Stimulated activated CD4-positive, alpha-beta T cell treated with anti-CD3 and anti-CD28 coated beads, Interleukin-2, amount 100 ng/mL, for 48 hours (primary cell): ENCODE data around the gene UGP2.
"Not testable (repeated sequence)": the region's sequence is repeated elsewhere in the genome, so short reads cannot be mapped to it uniquely, and the experiment has no call there.

Source experiments
- DNase-seq, 2 donors: peaks; one replicate each; pipeline ENCODE4 v3.0.0-alpha.2; 2020

UGP2 gene

GRCh38 chr2:63840785-63841253, 877 bp upstream of the UGP2 start:
- peak; percentile 95 to 96 for DNase-seq

- no peak for DNase-seq
These were observed 709 bp downstream of the UGP2 start for GRCh38 chr2:63842149-63843061.

DNA sequence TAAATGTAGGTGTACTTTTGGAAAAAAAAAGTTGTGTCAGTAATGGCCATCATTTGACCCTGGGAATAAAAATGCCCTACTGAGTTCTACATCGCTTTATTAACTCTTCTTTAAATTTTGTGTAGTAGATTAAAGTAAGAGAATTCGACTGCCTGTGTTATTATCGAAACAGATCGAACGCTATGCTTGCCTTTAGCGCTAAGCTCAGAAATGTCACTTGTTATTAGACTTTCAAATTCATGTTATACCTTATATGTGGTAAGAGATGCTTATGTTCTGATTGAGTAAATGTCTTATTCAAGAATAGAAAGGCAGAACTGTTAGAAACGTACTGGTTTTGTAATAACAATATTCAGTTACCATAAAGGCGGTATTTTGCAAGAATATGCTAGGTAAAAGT, 1.4 kb downstream of the UGP2 start:
- DNase-seq, result no peak

DNA sequence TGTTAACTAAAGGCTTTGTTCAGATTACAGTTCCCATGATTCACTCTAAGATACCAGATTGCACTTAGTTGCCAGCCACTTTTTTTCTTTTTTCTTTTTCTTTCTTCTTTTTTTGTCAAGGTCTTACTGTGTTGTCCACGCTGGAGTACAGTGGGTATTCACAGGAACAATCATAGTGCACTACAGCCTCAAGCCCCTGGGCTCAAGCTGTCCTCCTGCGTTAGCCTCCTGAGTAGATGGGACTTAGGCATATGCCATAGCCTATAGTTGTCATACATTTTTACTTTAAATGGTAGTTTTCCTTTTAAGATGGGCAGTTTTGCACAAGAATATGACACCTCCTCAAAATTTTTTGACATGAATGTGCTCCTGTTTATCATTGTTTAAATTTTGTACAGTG, 2.1 kb downstream of the UGP2 start:
- no peak for DNase-seq

DNA sequence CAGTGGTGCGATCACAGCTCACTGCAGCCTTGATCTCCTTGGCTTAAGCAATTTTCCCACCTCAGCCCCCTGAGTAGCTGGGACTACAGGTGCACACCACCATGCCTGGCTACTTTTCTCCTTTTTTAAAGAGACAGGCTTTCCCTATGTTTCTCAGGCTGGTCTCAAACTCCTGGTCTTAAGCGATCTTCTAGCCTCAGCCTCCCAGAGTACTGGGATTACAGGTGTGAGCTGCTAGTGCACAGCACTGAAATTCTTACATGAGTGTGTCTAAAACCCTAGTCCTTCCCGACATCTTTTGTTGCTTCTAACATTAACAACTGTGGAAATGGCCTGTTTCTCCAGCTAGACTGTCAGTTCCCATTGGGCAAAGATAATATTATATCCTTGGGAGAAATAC, 2.9 kb downstream of the UGP2 start:
- DNase-seq, result no peak

GRCh38 chr2:63845866-63846265, 4.2 kb downstream of the UGP2 start:
- no peak for DNase-seq

DNA sequence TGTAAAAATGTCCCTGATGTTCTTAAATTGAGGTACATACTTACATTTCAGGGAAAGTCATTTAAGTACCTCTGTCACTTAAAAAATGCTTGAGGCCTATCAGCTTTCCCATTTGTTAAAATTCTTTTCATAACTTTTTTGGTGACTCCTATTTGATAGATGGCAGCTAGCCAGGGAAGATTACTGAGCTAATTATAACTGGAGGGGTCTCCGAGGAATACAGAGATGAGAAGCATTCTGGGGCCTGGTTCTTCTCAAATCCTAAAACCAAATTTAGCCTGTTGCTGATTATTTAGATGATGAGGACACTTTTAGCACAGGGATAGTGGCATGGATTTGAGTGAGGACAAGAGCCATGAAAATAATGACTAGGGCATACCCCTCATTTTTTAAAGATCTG, 4.8 kb downstream of the UGP2 start:
- no peak for DNase-seq

GRCh38 chr2:63847571-63847970, 5.9 kb downstream of the UGP2 start:
- DNase-seq, result not testable (repeated sequence)

DNA sequence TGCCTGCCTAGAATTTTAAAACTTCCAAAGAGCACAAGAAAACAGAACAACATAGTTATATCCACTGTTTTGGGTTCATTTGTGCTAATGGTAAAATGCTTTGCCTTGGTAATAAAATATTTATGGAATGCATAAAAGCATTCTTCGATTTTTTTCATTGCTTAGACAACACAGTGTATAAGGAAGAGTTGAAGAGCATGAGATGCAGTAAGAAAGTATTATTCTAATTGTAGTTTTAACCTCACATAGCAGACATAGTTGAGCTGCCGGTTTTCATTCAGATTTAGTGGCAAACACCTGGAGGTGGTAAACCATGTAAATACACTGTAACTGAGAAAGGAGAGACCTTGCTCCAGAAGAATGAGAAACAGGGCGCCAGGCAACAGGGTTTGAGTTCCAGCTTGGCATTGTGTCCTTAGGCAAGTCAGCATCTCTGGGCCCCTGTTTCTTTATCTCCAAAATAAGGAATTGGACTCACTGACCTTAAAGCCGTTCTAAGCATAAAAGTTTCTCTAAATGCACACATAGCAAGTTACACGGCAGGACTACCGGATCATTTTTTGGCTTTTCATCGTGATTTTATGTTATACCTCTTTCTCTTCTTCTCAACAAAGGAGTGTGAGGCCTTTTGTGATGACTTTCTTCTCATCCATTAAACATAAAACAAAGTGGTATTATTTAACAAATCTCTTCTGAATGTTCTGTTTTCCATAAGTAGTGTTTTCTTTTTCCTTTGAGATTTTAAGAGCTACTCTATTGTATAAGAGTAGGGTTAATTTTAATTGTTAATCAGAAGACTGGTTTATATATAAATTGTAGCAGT, 7.9 kb downstream of the UGP2 start:
- no peak for DNase-seq

DNA sequence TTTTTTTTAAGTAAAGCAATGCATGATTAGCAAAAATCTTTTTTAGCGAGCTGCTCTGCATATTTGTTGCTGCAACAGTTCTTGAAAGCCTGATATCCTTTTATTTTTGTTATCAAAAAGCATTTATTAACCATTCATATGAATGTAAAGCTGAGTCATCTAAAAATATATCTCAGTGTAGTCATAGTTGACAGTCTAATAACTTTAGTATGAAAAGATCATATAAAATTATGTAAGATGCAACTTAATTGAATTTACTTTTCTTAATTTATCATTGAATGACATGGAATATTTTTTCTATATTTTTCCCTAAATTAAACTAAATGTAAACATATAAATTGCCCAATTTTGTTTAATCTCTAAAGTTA, 8.5 kb downstream of the UGP2 start:
- no peak for DNase-seq

DNA sequence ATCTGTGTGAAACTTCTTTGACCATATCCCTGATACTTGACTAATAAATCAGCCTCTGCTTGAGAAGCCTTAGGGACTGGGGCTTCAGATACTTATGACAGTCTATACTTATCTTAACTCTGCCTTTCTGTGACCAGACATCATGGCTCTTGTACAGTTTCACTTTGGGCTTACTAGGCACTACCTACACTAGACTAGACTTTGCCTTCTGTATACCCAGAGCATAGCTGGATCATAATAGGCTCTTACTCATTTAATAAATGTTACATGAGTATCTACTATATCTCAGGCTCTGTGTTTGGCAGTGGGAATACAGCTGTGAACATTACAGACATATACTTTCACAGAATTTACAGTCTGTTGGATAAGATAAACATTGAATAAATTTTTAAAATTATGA, 9.0 kb downstream of the UGP2 start:
- DNase-seq, result no peak

- no peak for DNase-seq
These were observed 10.1 kb downstream of the UGP2 start for GRCh38 chr2:63851691-63852311.

DNA sequence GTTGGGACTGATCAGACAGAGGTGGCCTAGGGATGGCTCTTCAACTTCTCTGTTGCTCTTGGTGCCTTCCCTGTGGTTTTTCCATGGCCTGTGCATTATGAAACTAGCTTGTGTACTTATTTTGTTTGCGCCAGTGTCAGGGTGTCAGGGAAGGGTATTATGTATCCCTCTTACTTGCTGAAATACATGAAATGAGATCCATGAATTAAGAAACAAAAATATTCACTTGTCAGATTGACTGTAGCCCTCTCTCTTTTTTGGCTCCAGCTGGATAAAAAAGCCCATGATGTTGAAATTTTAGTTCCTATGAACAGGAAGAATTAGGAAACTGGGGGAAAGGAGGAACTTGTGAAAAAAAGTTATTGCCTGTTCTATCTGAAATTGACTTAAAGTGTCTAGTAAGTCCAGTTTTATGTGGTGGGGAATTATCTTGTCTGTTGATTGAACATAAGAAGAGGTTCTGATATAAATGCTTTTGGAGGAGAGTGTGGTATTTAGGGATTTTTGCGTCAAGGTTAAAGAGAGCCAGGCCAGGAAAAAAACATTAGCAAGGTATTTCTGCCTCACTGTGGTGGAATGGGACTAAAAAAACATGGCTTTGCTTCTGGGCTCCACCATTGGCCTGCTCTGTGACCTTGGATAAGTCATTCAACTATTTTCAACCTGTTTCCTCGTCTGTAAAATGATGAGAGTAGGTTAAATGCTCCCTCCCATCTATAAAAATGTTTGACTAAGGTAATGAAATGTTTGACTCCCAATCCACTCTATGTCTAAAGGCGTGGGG, 12.0 kb downstream of the UGP2 start:
- no peak for DNase-seq

GRCh38 chr2:63855418-63856302, 14.0 kb downstream of the UGP2 start:
- no peak for DNase-seq

- DNase-seq, result peak in 1 of 2 donors; percentile 18
These were observed 14.6 kb downstream of the UGP2 start for GRCh38 chr2:63856303-63856603.

DNA sequence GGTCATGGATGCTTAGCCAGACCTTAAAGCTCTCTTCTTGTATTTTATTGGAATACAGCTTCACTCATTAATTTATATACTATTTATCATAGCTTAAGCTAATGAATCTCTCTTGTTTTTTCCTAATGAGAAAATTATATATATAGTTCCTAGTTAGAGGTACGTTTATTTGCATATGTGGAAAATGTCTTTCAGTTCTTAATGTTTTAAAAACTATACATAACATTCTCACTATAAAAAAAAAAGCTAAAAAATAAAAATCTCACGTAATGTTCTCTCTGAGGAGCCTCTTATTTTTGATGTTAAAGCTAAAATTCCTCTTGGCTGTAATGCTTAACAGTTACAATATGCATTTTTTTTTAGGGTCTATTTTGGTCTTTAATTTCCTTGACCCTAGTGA, 16.6 kb downstream of the UGP2 start:
- no peak for DNase-seq

DNA sequence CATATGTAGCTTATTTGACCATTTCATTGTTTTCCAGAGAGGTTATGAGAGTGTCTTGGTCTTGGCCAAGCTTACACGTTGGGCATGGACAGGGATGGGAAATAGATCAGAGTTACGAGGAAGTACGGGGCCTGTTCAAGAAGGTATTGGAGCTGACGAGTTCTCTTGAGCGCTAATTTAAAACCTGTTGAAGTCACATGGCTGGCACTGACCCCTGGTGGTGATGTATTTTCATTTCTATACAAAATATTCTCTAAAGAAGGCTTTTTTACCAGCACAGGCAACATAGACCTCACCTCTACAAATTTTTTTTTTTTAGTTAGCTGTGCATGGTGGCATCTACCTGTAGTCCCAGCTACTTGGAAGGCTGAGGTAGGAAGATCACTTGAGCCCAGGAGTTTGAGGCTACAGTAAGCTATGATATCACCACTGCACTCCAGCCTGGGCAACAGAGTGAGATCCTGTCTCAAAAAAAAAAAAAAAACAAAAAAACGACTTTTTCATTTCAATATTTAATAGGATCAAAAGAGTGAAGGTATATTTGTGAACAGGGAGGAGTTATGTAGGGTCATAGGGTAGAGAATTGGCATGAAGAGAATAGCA, 19.6 kb downstream of the UGP2 start:
- peak; percentile 33 to 34 for DNase-seq

GRCh38 chr2:63862806-63863205, 21.1 kb downstream of the UGP2 start:
- DNase-seq, result no peak

DNA sequence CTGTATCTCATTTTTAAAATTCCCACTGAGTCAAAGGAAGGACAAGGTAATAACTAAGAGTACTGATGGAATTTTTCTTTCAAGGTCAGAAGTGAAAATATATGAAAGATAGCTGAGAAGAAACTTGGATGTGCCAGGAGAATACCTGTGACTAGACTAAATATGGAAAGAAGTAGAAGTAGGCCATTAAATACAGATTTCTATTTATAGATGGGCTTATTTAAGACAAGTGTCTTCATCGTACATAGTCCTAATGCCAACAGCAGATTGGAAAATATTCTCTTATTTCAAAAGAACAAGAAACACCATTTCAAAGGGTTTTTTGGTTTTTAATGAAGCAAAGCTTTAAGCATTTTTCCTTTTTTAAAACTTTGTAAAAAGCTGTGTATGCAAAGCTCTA, 22.0 kb downstream of the UGP2 start:
- no peak for DNase-seq

DNA sequence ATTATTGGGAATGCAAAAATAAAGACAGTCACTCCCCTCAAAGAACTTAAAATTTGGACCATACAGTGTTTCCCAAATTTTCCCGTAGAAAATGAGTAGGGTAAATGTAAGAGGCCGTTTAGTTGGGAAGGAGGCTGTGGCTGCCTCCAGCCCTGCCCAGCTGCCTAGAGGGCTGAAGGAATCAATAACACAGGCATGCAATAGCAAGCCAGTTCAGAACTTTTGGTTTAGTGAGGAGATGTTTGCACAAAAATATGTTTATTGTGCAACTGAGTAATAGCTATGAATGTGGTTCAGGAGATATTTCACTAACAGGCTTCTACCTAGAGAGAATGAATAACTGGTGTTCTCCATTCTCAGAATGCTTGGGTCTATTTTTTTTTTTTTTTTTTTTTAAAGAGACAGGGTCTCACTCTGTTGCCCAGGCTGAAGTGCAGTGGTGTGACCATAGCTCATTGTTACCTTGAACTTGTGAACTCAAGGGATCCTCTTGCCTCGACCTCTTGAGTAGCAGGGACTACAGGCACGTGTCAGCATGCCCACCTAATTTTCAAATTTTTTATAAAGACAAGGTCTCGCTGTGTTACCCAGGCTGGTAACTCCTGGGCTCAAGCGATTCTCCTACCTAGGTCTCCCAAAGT, 23.6 kb downstream of the UGP2 start:
- DNase-seq, result no peak
